HepG2 (cell line): ENCODE data around the gene PRR33. TPM values are rescaled to one million over a fixed set of nuclear protein-coding genes. Genes with fewer than 3 reads are reported as not detected.

Experiments used
- GABPA ChIP-seq, 2 experiments: IDR thresholded peaks; 2 replicates each; pipeline ENCODE4 v1.6.1; 2011 to 2016; ENCODE audit warnings: low read depth in 2 of 2, low read length in 1 of 2, missing biosample characterization in 1 of 2, missing genetic modification characterization in 1 of 2
- LRRFIP1 ChIP-seq: sonication (generic); formaldehyde crosslinking; conservative IDR thresholded peaks from 2 replicates; pipeline ENCODE4 v1.4.0; 2020; ENCODE audit warnings: missing genetic modification reagents
- MBNL3 ChIP-seq: fragments of 250-450 bp; sonication (Bioruptor Pico); conservative IDR thresholded peaks from 2 replicates; pipeline ENCODE4 v1.8.0; 2022; ENCODE audit warnings: mild to moderate bottlenecking, inconsistent platforms
- NCOA2 ChIP-seq: sonication (generic); formaldehyde crosslinking; IDR thresholded peaks from 2 replicates; pipeline ENCODE4 v1.8.0; 2022; ENCODE audit warnings: inconsistent platforms
- PHF8 ChIP-seq: sonication (generic); formaldehyde crosslinking; IDR thresholded peaks from 2 replicates; pipeline ENCODE4 v1.5.0; 2020; ENCODE audit warnings: missing genetic modification reagents
- SOX5 ChIP-seq: IDR thresholded peaks from 2 replicates; pipeline ENCODE4 v1.6.1; 2016; ENCODE audit warnings: borderline replicate concordance
- SRSF4 ChIP-seq: fragments of 200-400 bp; formaldehyde crosslinking; IDR thresholded peaks from one replicate; pipeline ENCODE4 v1.6.1; 2018; ENCODE audit warnings: mild to moderate bottlenecking, low read depth, low read length, moderate library complexity; ENCODE audit not compliant: poor library complexity, severe bottlenecking
- ZBTB40 ChIP-seq, 2 experiments: fragments of 450-650 bp in 1 of 2; sonication (generic) in 1 of 2; formaldehyde crosslinking in 1 of 2; IDR thresholded peaks; 2 replicates each; pipeline versions ENCODE4 v1.6.1 to v1.8.0; 2016 to 2022; ENCODE audit warnings: antibody characterized with exemption in 1 of 2, mild to moderate bottlenecking in 1 of 2, missing genetic modification reagents in 1 of 2
- ZEB1 ChIP-seq: IDR thresholded peaks from 2 replicates; pipeline ENCODE4 v1.6.1; 2012; ENCODE audit warnings: mild to moderate bottlenecking, low read depth, inconsistent platforms; ENCODE audit not compliant: insufficient replicate concordance
- ZFP37 ChIP-seq: sonication (generic); formaldehyde crosslinking; IDR thresholded peaks from 2 replicates; pipeline ENCODE4 v1.4.0; 2020; ENCODE audit warnings: missing genetic modification reagents, borderline replicate concordance
- ZNF12 ChIP-seq: sonication (generic); formaldehyde crosslinking; IDR thresholded peaks from 2 replicates; pipeline ENCODE4 v1.5.0; 2020; ENCODE audit warnings: missing genetic modification reagents
- ZNF3 ChIP-seq: IDR thresholded peaks from 2 replicates; pipeline ENCODE4 v1.7.0; 2017; ENCODE audit warnings: inconsistent platforms
- ZNF441 ChIP-seq: sonication (generic); formaldehyde crosslinking; IDR thresholded peaks from 2 replicates; pipeline ENCODE4 v1.7.0; 2021; ENCODE audit warnings: missing genetic modification reagents, borderline replicate concordance
- ZNF674 ChIP-seq: sonication (generic); formaldehyde crosslinking; IDR thresholded peaks from 2 replicates; pipeline ENCODE4 v1.5.0; 2020; ENCODE audit warnings: low read depth, mild to moderate bottlenecking, missing genetic modification reagents
- polyA plus RNA-seq, 8 experiments: library from polyadenylated mRNA; depleted of rRNA in 3 of 8; stranded (reverse) in 7 of 8; unstranded in 1 of 8; fragments of >200 nt; fragmentation: Illumina TruSeq in 4 of 8; extraction: Trizol in 4 of 8; gene quantifications; 2 replicates each; pipeline versions ENCODE4 v1.2.1 to v1.2.3, GENCODE V29; 2011 to 2016; ENCODE audit warnings: low read depth in 4 of 8, missing spikeins in 1 of 8, mixed read lengths in 1 of 8; ENCODE audit not compliant: insufficient read depth in 1 of 8
- total RNA-seq, 5 experiments: library from RNA; depleted of rRNA; stranded (reverse); fragments of >200 nt; fragmentation: Illumina TruSeq; extraction: Trizol; gene quantifications; 2 replicates each; pipeline ENCODE4 v1.2.3, GENCODE V29; 2016; ENCODE audit warnings: low read depth in 1 of 5

Gene PRR33
- total and polyA plus RNA-seq, 2 of the 13 experiments (the other 11 are each of a cell fraction or from before 2014, with no cell fraction given) = not detected

DNA sequence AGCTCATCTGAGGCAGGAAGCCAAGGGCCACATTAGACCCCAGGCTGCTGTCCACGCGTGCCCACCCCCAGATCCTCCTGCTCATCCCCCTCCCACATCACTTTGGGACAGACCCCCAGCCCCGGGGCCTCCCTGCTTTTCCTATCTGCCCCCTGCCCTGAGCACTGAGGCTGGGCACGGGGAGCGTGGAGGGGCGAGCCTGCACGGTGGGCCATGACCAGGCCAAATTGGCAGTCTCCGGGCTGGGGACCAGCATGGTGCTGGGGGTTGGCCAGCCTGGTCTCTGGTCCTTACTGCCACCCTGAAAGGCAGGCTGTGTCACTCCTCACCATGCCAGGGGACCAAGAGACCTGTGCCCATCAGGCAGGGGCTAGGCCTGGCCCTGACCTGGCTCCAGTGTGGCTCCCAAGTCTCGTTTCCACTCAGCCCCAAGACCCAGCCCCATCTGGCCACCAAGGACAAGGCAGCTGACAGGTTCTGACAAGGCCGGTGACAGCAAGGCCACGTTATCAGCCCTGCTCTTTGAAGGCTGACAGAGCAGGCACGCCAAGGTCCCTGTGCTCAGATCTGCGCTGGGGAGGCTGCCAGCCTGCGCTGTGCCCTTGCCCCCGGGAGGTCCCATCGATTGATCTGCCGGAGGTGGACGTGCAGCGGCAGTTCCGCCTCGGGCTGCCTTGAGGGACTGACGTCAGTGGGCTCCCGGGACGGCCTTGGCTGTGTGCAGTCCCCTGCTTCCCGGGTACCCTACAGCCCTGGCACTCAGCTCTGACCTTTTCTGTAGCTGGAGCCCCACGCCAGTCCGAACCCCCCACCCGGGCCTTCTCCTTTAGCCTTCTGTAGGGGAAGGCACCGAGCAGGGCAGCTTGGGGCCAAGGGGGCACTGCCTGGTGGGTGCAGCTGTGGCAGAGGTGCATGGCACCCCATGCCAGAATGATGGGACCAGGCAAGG is 49.3 kb downstream of the PRR33 start (continued):
- TF ChIP-seq NCOA2 (CRISPR knock-in tag) (peak; percentile 98), LRRFIP1 (CRISPR knock-in tag) (no peak), ZNF12 (CRISPR knock-in tag) (no peak), ZBTB40 (IDR thresholded peaks at IDR 0.05) (no peak), ZBTB40 (CRISPR knock-in tag; IDR thresholded peaks at IDR 0.05) (peak; percentile 95), MBNL3 (CRISPR knock-in tag) (no peak), PHF8 (peak; percentile 31; the same call in 1 of the 2 replicates), ZNF441 (CRISPR knock-in tag) (peak; percentile 87; the same call in 1 of the 2 replicates), ZFP37 (CRISPR knock-in tag) (peak; percentile 60; the same call in 1 of the 2 replicates), ZEB1 (no peak), ZNF674 (CRISPR knock-in tag) (no peak), SOX5 (CRISPR knock-in tag) (peak; percentile 84), SRSF4 (no peak), ZNF3 (CRISPR knock-in tag) (no peak), GABPA (IDR thresholded peaks at IDR 0.05; ENCODE audit: low read depth, low read length) (no peak), GABPA (CRISPR knock-in tag; IDR thresholded peaks at IDR 0.05; ENCODE audit: low read depth) (peak; percentile 66)
